ENCODE results near the gene MPST.

Gene MPST

DNA sequence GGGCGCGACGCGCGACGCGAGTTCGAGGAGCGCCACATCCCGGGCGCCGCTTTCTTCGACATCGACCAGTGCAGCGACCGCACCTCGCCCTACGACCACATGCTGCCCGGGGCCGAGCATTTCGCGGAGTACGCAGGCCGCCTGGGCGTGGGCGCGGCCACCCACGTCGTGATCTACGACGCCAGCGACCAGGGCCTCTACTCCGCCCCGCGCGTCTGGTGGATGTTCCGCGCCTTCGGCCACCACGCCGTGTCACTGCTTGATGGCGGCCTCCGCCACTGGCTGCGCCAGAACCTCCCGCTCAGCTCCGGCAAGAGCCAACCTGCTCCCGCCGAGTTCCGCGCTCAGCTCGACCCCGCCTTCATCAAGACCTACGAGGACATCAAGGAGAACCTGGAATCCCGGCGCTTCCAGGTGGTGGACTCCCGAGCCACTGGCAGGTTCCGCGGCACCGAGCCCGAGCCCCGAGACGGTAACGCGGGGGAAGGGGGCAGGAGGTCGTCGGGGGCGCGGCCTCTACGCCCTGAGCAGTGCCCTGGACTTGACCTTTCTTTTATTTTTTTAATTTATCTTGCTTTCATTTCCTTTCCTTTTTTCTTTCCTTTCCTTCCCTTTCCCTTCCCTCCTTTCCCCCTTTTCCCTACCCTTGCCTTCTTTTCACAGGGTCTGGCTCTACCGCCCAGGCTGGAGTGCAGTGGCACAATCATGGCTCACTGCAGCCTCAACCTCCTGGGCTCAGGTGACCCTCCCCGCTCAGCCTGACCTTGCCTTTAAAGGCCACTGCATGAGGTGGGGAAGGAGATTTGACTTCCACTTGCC lies 5.0 kb downstream of the MPST start:
- DNase-seq, result no peak

DNA sequence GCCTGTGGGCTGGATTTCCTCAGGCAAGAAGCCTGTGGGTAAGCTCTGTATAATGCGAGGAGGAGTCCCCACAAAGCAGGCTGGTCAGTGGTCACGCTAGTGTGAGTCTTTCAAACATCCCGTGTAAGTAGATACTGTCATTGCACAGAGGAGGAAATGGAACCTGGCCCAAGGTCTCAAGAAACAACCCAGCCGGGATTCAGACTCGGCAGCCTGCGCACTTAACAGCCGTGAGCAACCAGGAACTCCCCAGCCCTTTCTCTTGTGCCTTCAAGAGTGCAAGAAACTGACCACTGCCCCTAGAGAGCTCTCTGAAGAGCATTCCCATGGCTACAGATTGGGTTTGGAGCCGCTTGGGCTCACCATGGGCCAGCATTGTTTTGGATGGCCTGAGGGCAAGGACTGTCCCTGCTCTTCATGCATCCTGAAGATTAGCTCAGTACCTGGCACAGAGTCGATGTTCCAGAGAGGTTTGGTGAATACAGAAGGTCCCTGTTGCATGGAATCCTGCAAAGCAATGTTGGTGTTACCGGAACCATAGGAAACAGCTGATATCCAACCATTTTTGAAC lies 6.0 kb downstream of the MPST start:
- no peak for DNase-seq

- DNase-seq, result no peak
These were observed 6.8 kb downstream of the MPST start for GRCh38 chr22:37026325-37026724.

DNA sequence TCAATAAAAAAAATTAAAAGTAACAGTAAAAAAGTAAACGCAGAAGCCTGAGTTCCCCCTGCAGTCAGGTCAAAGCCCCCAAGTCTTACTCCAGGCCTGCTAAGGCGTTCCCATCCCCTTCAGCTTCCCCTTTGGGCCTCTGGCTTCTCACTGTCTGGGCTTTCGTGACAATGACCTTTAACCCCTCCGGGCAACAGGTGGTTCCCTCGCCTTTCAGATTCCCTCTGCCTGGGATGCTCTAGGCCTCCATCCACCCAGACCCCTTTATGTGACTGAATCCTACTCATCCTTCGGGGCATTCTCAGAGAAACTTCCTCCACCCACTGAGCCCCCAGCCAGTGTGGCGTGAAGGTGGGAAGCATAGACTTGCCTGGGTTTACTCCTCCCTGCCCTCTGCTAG lies 8.0 kb downstream of the MPST start:
- no peak for DNase-seq

DNA sequence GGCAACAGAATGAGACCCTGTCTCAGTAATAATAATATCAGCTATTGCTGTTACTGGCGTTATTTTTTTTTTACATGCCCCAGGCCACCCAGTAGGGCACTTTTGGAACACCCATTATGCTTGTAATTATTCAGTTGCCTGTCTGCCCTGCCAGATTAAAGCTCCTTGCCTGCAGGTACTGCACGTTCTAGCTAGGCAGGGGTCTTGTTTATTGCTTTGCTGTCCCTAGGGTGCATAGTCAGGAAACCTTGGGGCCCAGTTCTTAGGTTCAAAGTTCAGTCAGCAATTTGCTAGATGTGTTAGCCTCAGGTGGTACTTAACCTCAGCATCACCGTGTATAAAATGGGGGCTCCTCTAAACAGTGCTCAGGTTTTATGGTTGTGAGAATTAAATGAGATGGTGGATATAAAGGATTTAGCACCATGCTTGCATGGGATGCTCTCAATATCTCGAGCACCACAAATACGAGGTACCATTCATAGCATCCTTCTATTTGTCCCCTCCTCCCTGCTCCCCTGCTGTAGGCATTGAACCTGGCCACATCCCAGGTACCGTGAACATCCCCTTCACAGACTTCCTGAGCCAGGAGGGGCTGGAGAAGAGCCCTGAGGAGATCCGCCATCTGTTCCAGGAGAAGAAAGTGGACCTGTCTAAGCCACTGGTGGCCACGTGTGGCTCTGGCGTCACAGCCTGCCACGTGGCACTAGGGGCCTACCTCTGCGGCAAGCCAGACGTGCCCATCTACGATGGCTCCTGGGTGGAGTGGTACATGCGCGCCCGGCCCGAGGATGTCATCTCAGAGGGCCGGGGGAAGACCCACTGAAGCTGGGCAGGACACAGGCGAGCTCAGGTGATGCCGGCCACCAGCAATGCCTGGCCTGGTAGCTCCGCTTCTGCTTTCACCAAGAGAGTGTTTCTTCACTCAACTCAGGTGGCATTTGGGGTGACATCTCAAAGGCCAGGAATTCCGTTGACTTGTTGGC lies 9.4 kb downstream of the MPST start:
- DNase-seq, result no peak

- no peak for DNase-seq
These were observed 11.2 kb downstream of the MPST start for GRCh38 chr22:37030560-37031281.

GRCh38 chr22:37032134-37032534 lies 12.6 kb downstream of the MPST start:
- DNase-seq, result no peak

- DNase-seq, result no peak
These were observed 13.3 kb downstream of the MPST start for GRCh38 chr22:37032535-37033460.

GRCh38 chr22:37033605-37034430 lies 14.3 kb downstream of the MPST start:
- no peak for DNase-seq

DNA sequence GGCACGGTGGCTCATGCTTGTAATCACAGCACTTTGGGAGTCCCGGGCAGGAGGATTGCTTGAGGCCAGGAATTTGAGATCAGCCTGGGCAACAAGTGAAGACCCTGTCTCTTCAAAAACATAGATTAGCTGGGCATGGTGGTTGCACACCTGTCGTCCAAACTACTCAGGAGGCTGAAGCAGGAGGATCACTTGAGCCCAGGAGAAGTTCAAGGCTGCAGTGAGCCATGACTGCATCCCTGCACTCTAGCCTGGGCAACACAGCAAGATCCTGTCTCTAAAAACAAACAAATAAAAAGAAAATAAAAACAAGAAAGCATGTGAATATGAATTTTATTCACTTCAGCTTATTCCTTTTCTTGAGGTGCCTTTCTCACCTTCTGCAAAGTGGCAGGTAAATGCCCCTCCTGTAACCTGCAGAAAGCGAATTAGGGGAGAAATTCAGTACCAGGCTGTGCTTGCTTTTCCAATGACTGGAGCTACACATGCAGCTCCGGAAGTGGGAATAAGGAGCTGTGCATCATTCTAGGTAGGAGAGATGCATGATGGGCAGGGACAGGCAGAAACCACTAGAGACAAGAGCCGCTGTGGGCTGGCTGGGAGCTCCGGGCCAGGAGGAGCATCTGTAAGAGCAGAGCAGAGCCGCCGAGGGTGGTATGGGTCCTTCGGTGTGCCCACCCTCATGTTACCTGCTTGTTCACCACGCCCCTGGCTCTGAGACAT lies 17.3 kb downstream of the MPST start:
- no peak for DNase-seq

GRCh38 chr22:37037669-37038068 lies 18.1 kb downstream of the MPST start:
- DNase-seq, result no peak

DNA sequence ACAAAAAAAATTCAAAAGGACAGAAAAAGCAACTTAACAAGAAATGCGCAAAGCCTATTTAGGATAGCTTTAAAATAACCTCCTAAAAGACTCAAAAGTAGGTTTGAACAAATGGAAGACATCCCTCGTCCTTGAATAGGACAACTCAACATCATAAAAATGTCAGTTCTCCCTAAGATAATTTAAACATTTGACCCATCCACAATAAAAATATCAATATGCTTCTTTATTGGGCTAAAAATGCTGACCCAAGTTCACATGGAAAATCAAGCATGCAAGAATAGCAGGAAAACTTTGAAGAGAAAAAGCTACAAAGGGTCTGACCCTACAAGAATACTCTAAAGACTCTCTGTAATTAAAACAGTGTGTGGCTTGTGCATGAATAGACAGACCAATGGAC lies 19.9 kb downstream of the MPST start:
- DNase-seq, result no peak

DNA sequence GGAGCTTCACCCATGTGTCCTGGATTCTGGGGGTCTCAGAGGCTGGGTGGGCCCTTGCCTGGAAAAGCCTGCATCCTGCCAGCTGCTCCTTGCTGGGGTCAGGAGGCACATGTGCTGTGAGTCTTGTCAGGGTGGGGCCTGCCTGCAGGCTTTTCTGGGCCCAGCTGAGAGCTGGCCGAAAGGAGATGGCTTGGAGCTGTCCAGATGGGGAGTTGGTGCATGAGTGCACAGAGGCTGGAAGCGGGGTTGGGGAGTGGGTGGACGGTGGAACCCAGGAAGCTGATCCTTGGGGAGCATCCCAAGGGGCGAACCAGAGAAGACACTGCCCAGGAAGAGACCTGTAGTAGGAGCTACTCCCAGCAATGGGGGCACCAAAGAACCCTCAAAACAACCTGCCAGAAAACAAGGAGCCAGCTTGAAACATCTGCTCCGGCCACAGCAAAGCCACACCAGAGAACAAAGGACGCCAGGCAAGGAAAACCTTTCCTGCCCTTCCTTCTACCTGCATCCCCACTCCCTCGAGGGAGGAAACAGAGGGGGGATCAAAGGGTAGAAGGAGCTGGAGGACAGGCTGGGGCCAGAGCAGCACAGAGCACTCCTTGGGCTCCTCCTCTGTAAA lies 23.8 kb downstream of the MPST start:
- DNase-seq, result no peak

GRCh38 chr22:37043828-37044538 lies 24.4 kb downstream of the MPST start:
- peak; percentile 16 for DNase-seq

- DNase-seq, result no peak
These were observed 25.4 kb downstream of the MPST start for GRCh38 chr22:37044634-37045625.

DNA sequence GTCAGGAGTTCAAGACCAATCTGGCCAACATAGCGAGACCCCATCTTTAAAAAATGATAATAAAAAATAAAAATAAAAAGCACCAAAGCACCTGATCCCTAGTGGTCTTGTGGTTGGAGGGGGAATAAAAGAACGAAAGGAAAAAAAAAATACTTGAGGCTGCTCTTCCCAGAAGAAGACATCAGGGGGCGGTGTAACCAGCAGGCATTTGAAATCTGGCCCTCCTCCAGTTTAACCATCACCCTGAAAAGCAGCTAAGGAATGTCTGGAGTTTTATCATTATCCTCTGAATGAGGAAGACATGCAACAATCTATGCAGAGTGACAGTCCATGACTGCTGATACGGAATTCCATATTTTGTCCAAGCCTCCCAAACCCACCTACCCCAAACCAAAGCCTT lies 26.4 kb downstream of the MPST start:
- DNase-seq, result no peak

- no peak for DNase-seq
These were observed 27.0 kb downstream of the MPST start for GRCh38 chr22:37046589-37046988.

DNA sequence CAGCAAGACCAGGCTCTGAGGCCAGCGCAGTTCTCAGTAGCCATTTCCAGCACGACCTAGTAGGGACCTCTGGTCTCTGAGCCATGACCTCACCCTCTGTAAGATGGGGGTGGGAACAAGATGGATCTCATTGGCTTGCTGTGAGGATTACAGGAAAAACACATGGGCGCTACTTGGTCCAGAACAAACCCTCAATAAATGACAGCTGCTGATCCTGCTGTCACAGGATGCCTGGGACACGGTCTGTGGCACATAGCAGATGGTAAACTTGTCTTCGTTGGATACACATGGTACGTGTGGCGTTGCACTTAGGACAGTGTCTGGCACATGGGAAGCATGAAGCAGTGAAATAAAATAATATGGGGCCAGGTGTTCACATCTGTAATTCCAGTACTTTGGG lies 27.5 kb downstream of the MPST start:
- no peak for DNase-seq
